Breast epithelium (tissue), 4 donors: ENCODE data around the gene RBM7. TPM values are rescaled to one million over a fixed set of nuclear protein-coding genes. Genes with fewer than 3 reads are reported as not detected.

Source experiments
- DNase-seq, 2 donors: peaks; one replicate each; pipeline ENCODE4 v3.0.0-alpha.2; 2019; ENCODE audit warnings: low spot score in 2 of 2
- H3K27ac ChIP-seq, 2 donors: fragments of 200-600 bp; sonication (generic) in 1 of 2; one replicate each; pipeline ENCODE4 v1.5.1; 2016 to 2019; ENCODE audit warnings: mild to moderate bottlenecking in 1 of 2
- H3K27me3 ChIP-seq, 2 donors: fragments of 200-600 bp; sonication (generic) in 1 of 2; one replicate each; pipeline versions ENCODE4 v1.5.1 to v1.6.0; 2017 to 2019; ENCODE audit warnings: control low read depth in 1 of 2, mild to moderate bottlenecking in 1 of 2
- H3K36me3 ChIP-seq: fragments of 200-600 bp; one replicate; pipeline ENCODE4 v1.5.1; 2019
- H3K4me1 ChIP-seq, 2 donors: fragments of 200-600 bp; sonication (generic); one replicate each; pipeline ENCODE4 v1.5.1; 2016 to 2019; ENCODE audit warnings: control low read depth in 1 of 2
- H3K4me3 ChIP-seq, 3 donors: fragments of 200-600 bp; sonication (generic); 1 replicate in 2 of 3; 2 replicates in 1 of 3; pipeline ENCODE4 v1.5.1; 2016 to 2019; ENCODE audit warnings: mild to moderate bottlenecking in 3 of 3, moderate library complexity in 2 of 3
- H3K9me3 ChIP-seq, 2 donors: fragments of 200-600 bp; sonication (generic) in 1 of 2; one replicate each; pipeline ENCODE4 v1.5.1; 2016 to 2019; ENCODE audit warnings: control low read depth in 1 of 2
- CTCF ChIP-seq, 3 donors: fragments of 450-650 bp; IDR thresholded peaks; one replicate each; pipeline ENCODE4 v1.5.1; 2016 to 2017; ENCODE audit warnings: antibody characterized with exemption in 3 of 3, mild to moderate bottlenecking in 3 of 3, moderate library complexity in 3 of 3
- POLR2A ChIP-seq: fragments of 450-650 bp; IDR thresholded peaks from one replicate; pipeline ENCODE4 v1.6.1; 2016; ENCODE audit warnings: antibody characterized with exemption, mild to moderate bottlenecking, moderate library complexity
- POLR2AphosphoS5 ChIP-seq, 3 donors: sonication (generic); formaldehyde crosslinking; IDR thresholded peaks; one replicate each; pipeline ENCODE4 v1.6.1; 2017; ENCODE audit warnings: antibody characterized with exemption in 3 of 3
- intact Hi-C: fragments of 100-400 bp; cut with DNase I; formaldehyde crosslinking; loops from one replicate; pipeline ENCODE4 v1.15.1; 2023; ENCODE audit warnings: low total_unique reads
- total RNA-seq, 3 donors: library from RNA; depleted of rRNA; stranded (reverse); fragments of >200 nt; gene quantifications; one replicate each; pipeline ENCODE4 v1.1.0, GENCODE V29; 2016

Gene RBM7
- total RNA-seq, 3 donors from 2014 or later = 14.7 to 29.7 (median 25.2) TPM

- H3K4me3 ChIP-seq = peak overlapping the region; percentile 56 to 71 (median 70)
- no peaks in the 10 kb centered on the region for H3K4me1 ChIP-seq
- no peak for TF ChIP-seq CTCF (IDR thresholded peaks at IDR 0.05)
- no peak for TF ChIP-seq POLR2A
- no peak for TF ChIP-seq POLR2AphosphoS5 (IDR thresholded peaks at IDR 0.05)
- intact Hi-C loops = no loop called here
- no peaks in the 10 kb centered on the region for H3K27me3 ChIP-seq
- H3K27ac ChIP-seq = peak overlapping the region; percentile 98 to 99
- DNase-seq = no peak
- no peaks in the 10 kb centered on the region for H3K9me3 ChIP-seq
- H3K36me3 ChIP-seq = peaks cover 3% of the 10 kb centered on the region
Observed at GRCh38 chr11:114401311-114401710, 845 bp downstream of the RBM7 start.

- Histone ChIP-seq H3K4me3 (no peak overlapping the region), H3K36me3 (no peaks in the 10 kb centered on the region), H3K27me3 (no peaks in the 10 kb centered on the region), H3K9me3 (no peaks in the 10 kb centered on the region), H3K4me1 (no peaks in the 10 kb centered on the region), H3K27ac (no peak overlapping the region)
- TF ChIP-seq POLR2A (no peak), POLR2AphosphoS5 (IDR thresholded peaks at IDR 0.05) (no peak), CTCF (IDR thresholded peaks at IDR 0.05) (no peak)
- intact Hi-C loops = no loop called here
- DNase-seq = no peak
Observed at GRCh38 chr11:114412946-114413345, 12.5 kb downstream of the RBM7 start.

- Histone ChIP-seq H3K4me3 (no peak overlapping the region), H3K27me3 (no peaks in the 10 kb centered on the region), H3K9me3 (no peaks in the 10 kb centered on the region), H3K27ac (no peak overlapping the region), H3K36me3 (no peaks in the 10 kb centered on the region), H3K4me1 (no peaks in the 10 kb centered on the region)
- TF ChIP-seq POLR2AphosphoS5 (IDR thresholded peaks at IDR 0.05) (no peak), POLR2A (no peak), CTCF (IDR thresholded peaks at IDR 0.05) (no peak)
- no peak for DNase-seq
- intact Hi-C loops = no loop called here
Observed at GRCh38 chr11:114413958-114414357, 13.5 kb downstream of the RBM7 start.

GRCh38 chr11:114416441-114416961, 16.0 kb downstream of the RBM7 start:
- intact Hi-C loops = no loop called here
- TF ChIP-seq CTCF (IDR thresholded peaks at IDR 0.05) (no peak), POLR2A (no peak), POLR2AphosphoS5 (IDR thresholded peaks at IDR 0.05) (no peak)
- no peaks in the 10 kb centered on the region for H3K36me3 ChIP-seq
- no peaks in the 10 kb centered on the region for H3K27me3 ChIP-seq
- no peak for DNase-seq
- H3K4me1 ChIP-seq = no peaks in the 10 kb centered on the region
- H3K9me3 ChIP-seq = no peaks in the 10 kb centered on the region
- H3K27ac ChIP-seq = no peak overlapping the region
- no peak overlapping the region for H3K4me3 ChIP-seq

GRCh38 chr11:114426280-114426679, 25.8 kb downstream of the RBM7 start:
- no peak for DNase-seq
- intact Hi-C loops = no loop called here
- Histone ChIP-seq H3K9me3 (no peaks in the 10 kb centered on the region), H3K4me3 (no peak overlapping the region), H3K27ac (no peak overlapping the region), H3K27me3 (no peaks in the 10 kb centered on the region), H3K4me1 (no peaks in the 10 kb centered on the region), H3K36me3 (no peaks in the 10 kb centered on the region)
- TF ChIP-seq POLR2A (no peak), POLR2AphosphoS5 (IDR thresholded peaks at IDR 0.05) (no peak), CTCF (IDR thresholded peaks at IDR 0.05) (no peak)
